Esophagus (tissue), 2 donors: ENCODE data around the gene TNFAIP1. TPM values are rescaled to one million over a fixed set of nuclear protein-coding genes. Genes with fewer than 3 reads are reported as not detected.

ENCODE experiments used
- H3K27ac ChIP-seq, 2 donors: one replicate each; pipeline ENCODE4 v1.5.1; 2013; ENCODE audit warnings: low read depth in 2 of 2, mild to moderate bottlenecking in 2 of 2, inconsistent platforms in 1 of 2, low read length in 1 of 2, moderate library complexity in 1 of 2
- H3K27me3 ChIP-seq, 2 donors: one replicate each; pipeline ENCODE4 v1.6.1; 2013; ENCODE audit warnings: low read length in 2 of 2, control low read depth in 1 of 2, mild to moderate bottlenecking in 1 of 2; ENCODE audit not compliant: insufficient read depth in 2 of 2, control insufficient read depth in 1 of 2
- H3K36me3 ChIP-seq, 2 donors: one replicate each; pipeline ENCODE4 v1.6.1; 2013; ENCODE audit warnings: low read length in 1 of 2; ENCODE audit not compliant: control insufficient read depth in 2 of 2, insufficient read depth in 2 of 2
- H3K4me1 ChIP-seq, 2 donors: one replicate each; pipeline ENCODE4 v1.6.1; 2013; ENCODE audit warnings: low read length in 1 of 2; ENCODE audit not compliant: control insufficient read depth in 2 of 2, insufficient read depth in 2 of 2
- H3K4me3 ChIP-seq, 2 donors: one replicate each; pipeline ENCODE4 v1.5.1; 2013; ENCODE audit warnings: low read length in 2 of 2, mild to moderate bottlenecking in 2 of 2, low read depth in 1 of 2, moderate library complexity in 1 of 2
- H3K9me3 ChIP-seq, 2 donors: one replicate each; pipeline ENCODE4 v1.6.1; 2013; ENCODE audit warnings: mild to moderate bottlenecking in 2 of 2, low read depth in 1 of 2, low read length in 1 of 2, moderate library complexity in 1 of 2; ENCODE audit not compliant: control insufficient read depth in 2 of 2, insufficient read depth in 1 of 2
- WGBS, 2 donors: extraction: QIAGEN DNeasy Blood & Tissue Kit; methylation state at CpG; one replicate each; pipeline ENCODE4 v1.1.7; 2013; 5-methylcytosine and 5-hydroxymethylcytosine counted together
- polyA plus RNA-seq, 2 donors: library from polyadenylated mRNA; stranded (reverse); fragments of 200-250 nt; gene quantifications; one replicate each; pipeline ENCODE4 v1.2.3, GENCODE V29; 2013
- donor health status: healthy with polysubstance abuse.
- donor health status: Bipolar disorder and iron deficiency.

The TNFAIP1 gene
- polyA plus RNA-seq, 2 donors = 9.7 to 22.6 TPM

- Histone ChIP-seq H3K27ac (no peak overlapping the region), H3K4me1 (peaks cover 4 to 6% of the 10 kb centered on the region in 2 donors), H3K27me3 (no peaks in the 10 kb centered on the region), H3K4me3 (no peak overlapping the region), H3K36me3 (no peaks in the 10 kb centered on the region), H3K9me3 (no peaks in the 10 kb centered on the region)
- WGBS, 2 donors = 85 to 86% methylated on average over 2 of the region's 2 CpGs
These were observed 21.7 kb upstream of the TNFAIP1 start for GRCh38 chr17:28313841-28314240.

DNA sequence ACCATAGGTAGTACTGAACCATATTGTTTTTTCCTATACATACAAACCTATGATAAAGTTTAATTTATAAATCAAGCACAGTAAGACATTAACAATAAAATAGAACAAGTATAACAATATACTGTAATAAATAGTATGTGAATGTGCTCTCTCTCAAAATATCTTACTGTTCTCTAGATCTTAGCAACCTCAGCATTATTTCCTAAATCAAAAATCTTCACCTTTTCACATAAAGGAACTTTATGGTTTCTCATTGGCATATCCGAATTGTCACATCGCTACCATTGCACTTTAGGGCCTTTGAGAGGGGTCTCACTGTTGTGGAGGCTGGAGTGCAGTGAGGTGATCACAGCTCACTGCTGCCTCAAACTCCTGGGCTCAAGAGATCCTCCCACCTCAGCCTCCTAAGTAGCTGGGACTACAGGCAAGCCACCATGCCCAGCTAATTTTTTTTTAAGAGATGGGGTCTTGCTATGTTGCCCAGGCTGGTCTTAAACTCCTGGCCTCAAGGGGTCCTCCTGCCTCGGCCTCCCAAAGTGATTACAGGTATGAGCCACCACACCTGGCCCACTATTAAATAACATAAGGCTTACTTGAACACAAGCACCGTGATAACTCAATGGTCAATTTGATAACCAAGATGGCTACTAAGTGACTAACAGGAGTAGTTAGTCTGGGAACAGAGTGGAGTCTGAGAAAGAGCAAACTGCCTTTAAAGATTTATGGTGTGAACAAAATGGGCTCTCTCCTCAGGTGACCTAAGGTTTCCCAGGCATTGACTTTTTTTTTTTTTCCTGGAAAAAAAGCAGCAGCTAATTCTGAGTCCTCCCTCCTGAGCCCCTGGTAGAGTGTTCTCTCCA lies 19.5 kb upstream of the TNFAIP1 start:
- H3K27ac ChIP-seq = no peak overlapping the region
- no peaks in the 10 kb centered on the region for H3K27me3 ChIP-seq
- H3K36me3 ChIP-seq = no peaks in the 10 kb centered on the region
- no peaks in the 10 kb centered on the region for H3K9me3 ChIP-seq
- H3K4me1 ChIP-seq = peaks cover 4 to 6% of the 10 kb centered on the region in 2 donors
- no peak overlapping the region for H3K4me3 ChIP-seq
- 95 to 97% methylated on average over 4 of the region's 4 CpGs for WGBS, 2 donors

- peaks cover 4 to 6% of the 10 kb centered on the region in 2 donors for H3K4me1 ChIP-seq
- no peak overlapping the region for H3K4me3 ChIP-seq
- WGBS, 2 donors = 88% methylated on average over 21 of the region's 21 CpGs
- H3K36me3 ChIP-seq = no peaks in the 10 kb centered on the region
- no peak overlapping the region for H3K27ac ChIP-seq
- H3K27me3 ChIP-seq = no peaks in the 10 kb centered on the region
- H3K9me3 ChIP-seq = no peaks in the 10 kb centered on the region
These were observed 18.2 kb upstream of the TNFAIP1 start for GRCh38 chr17:28317099-28317965.

GRCh38 chr17:28317966-28318758 lies 17.4 kb upstream of the TNFAIP1 start:
- no peaks in the 10 kb centered on the region for H3K9me3 ChIP-seq
- H3K27me3 ChIP-seq = no peaks in the 10 kb centered on the region
- H3K4me1 ChIP-seq = peaks cover 4 to 6% of the 10 kb centered on the region in 2 donors
- H3K27ac ChIP-seq = no peak overlapping the region
- no peaks in the 10 kb centered on the region for H3K36me3 ChIP-seq
- H3K4me3 ChIP-seq = peak overlapping the region; percentile 44 to 57
- 15 to 18% methylated on average over 40 of the region's 40 CpGs for WGBS, 2 donors

DNA sequence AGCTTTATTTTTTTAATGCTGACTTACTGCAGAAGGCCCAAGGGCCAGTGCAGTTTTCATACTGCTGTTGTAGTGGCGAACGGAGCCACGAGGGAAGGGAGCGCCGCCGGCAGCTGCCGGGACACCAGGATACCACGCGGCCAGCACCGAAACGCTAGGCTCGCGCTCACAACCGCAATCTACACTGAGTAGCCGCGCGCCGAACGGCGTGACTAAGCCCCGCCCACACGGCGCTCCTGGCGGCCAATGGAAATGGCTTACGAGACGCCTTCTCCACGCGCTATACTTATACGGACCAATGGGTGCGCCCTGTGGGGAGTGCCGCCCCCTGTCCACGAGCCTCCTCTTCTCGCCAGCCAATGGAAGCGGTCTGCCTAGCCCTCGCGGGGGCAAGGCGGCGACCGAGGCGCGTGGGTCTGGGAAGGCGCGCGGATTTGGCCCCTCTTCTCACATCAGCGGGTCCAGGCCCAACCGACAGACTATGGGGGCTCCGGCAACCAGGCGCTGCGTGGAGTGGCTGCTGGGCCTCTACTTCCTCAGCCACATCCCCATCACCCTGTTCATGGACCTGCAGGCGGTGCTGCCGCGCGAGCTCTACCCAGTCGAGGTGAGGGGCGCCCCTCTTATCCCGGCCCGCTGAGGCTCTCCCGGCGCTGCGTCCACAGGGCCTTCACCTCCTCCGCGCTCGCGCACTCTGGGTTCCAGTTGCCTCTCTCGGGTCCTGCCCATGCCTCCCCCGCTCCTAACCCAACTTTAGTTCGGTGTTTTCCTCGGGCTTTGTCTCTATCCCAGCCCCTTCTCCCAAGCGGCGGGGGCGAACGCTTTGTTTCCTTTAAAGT lies 16.6 kb upstream of the TNFAIP1 start, which contains the start of gene TMEM97:
Gene TMEM97, plus strand, starts transcription at position 442 of the 839 bp plus-strand sequence. Its CDS starts 40 bp downstream, at position 482.
- Histone ChIP-seq H3K9me3 (no peaks in the 10 kb centered on the region), H3K4me1 (peaks cover 4 to 6% of the 10 kb centered on the region in 2 donors), H3K27ac (peak within 1 kb of the TSS in 1 of 2 donors; percentile 66), H3K4me3 (peak within 1 kb of the TSS; percentile 57 to 63), H3K27me3 (no peaks in the 10 kb centered on the region), H3K36me3 (no peaks in the 10 kb centered on the region)
- WGBS, 2 donors = 1% methylated on average over 68 to 72 of the region's 72 CpGs

DNA sequence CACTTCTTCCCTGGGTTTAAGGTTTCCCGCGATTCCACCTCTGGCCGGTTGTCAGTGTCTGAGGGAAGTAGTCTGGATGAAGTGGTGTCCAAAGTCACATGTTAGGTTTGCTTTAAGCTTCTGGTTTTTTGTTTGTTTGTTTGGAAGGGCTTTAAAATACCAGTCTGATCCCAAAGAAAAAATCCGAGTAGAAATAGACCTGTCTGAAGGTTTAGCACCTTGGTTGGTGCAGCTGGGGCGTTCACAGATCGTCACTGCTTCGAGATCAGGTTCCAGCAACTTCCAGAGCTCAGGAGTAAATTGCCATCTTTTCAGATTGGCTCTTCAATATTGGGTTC lies 16.0 kb upstream of the TNFAIP1 start:
- no peaks in the 10 kb centered on the region for H3K27me3 ChIP-seq
- peak overlapping the region in 1 of 2 donors; percentile 66 for H3K27ac ChIP-seq
- no peaks in the 10 kb centered on the region for H3K36me3 ChIP-seq
- WGBS, 2 donors = 1 to 3% methylated on average over 7 of the region's 7 CpGs
- peak overlapping the region; percentile 57 to 63 for H3K4me3 ChIP-seq
- no peaks in the 10 kb centered on the region for H3K9me3 ChIP-seq
- peaks cover 4 to 6% of the 10 kb centered on the region in 2 donors for H3K4me1 ChIP-seq

DNA sequence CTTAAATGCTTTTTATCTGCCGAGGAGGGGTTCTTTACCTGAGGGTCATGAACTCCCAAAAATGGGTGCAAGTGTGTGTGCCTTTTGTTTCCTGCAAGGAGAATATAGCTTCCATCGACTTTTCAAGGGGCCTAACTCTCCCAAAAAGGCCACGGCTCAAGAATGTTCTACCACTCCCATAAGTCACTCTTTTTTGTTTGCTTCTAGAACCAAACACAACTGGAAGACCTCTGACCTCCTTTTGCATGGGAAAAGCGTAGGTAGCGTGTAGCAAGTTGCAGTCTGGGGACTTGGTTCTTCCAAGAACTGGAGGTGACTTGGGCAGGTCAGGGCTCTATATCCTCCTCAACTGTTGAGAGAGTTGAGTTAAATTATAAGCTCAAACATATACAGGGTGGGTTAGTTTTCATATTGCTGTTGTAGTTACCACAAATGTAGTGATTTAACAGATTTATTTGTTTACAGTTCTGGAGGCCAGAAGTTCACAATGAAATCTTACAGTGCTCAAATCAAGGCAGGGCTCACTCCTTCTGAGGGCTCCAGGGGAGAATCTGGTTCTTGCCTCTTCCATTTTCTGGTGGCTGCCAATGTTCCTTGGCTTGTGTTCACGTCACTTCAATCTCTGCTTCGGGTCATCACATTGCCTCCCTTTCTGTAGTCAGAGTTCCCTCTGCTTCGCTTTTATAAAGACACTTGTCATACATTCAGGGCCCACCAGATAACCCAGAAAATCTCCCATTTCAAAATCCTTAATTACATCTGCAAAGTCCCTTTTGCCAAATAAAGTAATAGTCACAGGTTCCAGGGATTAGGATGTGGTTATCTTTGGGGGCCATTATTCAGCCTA lies 15.1 kb upstream of the TNFAIP1 start:
- peaks cover 4 to 6% of the 10 kb centered on the region in 2 donors for H3K4me1 ChIP-seq
- H3K9me3 ChIP-seq = no peaks in the 10 kb centered on the region
- peak overlapping the region in 1 of 2 donors; percentile 57 for H3K4me3 ChIP-seq
- H3K36me3 ChIP-seq = no peaks in the 10 kb centered on the region
- H3K27me3 ChIP-seq = no peaks in the 10 kb centered on the region
- H3K27ac ChIP-seq = no peak overlapping the region
- WGBS, 2 donors = 63 to 68% methylated on average over 8 of the region's 8 CpGs

- Histone ChIP-seq H3K4me3 (no peak overlapping the region), H3K27ac (no peak overlapping the region), H3K9me3 (no peaks in the 10 kb centered on the region), H3K36me3 (peaks cover 0 to 8% of the 10 kb centered on the region in 2 donors), H3K4me1 (no peaks in the 10 kb centered on the region), H3K27me3 (no peaks in the 10 kb centered on the region)
- WGBS, 2 donors = 63 to 80% methylated on average over 5 of the region's 5 CpGs
These were observed 11.3 kb upstream of the TNFAIP1 start for GRCh38 chr17:28324267-28324745.
